GM19023 (cell line): ENCODE results near the gene TMEM271.

Experiments
- ATAC-seq: cut with Tn5 transposase; IDR thresholded peaks from one replicate; pipeline ENCODE4 v1.9.1; 2021; ENCODE audit warnings: mild to moderate bottlenecking, moderate library complexity; ENCODE audit not compliant: unreplicated experiment

Gene TMEM271, protein sequence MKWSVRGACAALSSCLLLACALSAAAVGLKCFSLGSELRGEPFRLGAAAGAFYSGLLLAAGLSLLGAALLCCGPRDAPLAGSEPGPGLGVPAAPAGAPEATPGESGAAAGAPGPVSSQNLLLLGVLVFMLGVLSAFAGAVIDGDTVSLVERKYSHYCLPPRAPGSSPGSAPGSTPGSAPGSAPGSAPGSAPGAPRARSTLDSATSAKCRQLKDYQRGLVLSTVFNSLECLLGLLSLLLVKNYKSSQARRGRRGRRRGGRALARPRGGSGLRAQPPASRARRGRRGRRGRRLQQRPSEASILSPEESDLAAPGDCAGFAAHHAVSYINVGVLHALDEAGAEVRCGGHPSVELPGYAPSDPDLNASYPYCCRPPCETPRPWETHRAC

GRCh38 chr4:576245-576821 lies at the start of gene TMEM271:
TSS of gene TMEM271 (minus strand) at chr4:576295. CDS start at chr4:576062, 233 bp downstream.
- no peak for ATAC-seq

DNA sequence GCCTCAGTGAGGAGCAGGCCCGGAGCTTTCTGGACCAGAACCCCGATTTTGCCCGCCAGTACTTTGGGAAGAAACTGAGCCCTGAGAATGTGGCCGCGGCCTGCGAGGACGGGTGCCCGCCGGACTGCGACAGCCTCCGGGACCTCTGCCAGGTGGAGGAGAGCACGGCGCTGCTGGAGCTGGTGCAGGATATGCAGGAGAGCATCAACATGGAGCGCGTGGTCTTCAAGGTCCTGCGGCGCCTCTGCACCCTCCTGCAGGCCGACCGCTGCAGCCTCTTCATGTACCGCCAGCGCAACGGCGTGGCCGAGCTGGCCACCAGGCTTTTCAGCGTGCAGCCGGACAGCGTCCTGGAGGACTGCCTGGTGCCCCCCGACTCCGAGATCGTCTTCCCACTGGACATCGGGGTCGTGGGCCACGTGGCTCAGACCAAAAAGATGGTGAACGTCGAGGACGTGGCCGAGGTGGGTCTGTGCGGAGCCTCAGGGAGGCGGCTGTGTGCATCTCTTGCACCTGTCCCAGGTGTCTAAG lies 49.6 kb upstream of the TMEM271 start:
- ATAC-seq, result no peak

DNA sequence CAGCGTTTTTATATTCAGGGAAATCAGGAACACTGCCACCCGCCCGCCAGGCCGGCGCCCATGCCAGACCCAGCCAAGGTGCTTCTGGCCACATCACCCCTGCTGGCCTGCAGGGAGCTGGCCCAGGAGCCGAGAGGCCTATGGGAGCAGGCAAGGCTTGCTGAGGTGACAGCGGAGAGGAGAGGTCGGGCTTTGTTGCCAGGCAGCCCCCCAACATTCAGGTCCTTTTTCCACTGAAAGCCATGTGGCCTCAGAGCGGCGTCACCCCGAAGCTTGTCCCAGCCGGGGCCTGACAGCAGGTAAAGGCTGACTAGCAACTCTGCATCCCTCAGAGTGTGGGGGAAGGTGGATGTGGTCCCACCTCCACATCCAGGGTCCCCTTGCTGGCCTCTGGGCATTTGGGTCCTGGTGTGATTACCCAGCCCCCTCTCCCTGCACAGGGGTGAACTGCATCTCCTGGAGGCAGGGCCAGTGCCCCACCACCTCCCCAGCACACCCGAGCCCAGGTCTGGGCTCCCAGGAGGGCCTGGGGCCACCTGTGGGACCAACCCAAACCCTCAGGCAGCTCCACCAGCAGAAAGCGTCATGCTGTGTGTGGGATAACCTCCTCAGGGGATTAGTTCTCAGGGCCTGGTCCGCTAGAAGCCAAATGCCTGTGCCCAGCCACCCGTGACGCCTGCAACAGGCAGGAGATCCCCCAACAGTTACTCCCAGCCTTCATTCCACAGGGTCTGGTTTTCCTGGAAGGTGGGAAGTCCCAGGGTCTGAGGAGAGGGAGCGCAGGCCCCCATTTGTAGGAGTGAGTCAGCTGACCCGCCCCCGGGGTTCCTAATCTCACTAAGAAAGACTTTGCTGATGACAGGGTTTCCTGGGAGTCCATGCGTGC lies 48.9 kb upstream of the TMEM271 start, which contains the start of gene PDE6B:
PDE6B (plus strand) TSS at position 869 of the 886 bp plus-strand sequence. CDS start 54 bp downstream, outside the sequence.
- no peak for ATAC-seq

- ATAC-seq, result no peak
These were observed 47.9 kb upstream of the TMEM271 start for GRCh38 chr4:623914-624566.

DNA sequence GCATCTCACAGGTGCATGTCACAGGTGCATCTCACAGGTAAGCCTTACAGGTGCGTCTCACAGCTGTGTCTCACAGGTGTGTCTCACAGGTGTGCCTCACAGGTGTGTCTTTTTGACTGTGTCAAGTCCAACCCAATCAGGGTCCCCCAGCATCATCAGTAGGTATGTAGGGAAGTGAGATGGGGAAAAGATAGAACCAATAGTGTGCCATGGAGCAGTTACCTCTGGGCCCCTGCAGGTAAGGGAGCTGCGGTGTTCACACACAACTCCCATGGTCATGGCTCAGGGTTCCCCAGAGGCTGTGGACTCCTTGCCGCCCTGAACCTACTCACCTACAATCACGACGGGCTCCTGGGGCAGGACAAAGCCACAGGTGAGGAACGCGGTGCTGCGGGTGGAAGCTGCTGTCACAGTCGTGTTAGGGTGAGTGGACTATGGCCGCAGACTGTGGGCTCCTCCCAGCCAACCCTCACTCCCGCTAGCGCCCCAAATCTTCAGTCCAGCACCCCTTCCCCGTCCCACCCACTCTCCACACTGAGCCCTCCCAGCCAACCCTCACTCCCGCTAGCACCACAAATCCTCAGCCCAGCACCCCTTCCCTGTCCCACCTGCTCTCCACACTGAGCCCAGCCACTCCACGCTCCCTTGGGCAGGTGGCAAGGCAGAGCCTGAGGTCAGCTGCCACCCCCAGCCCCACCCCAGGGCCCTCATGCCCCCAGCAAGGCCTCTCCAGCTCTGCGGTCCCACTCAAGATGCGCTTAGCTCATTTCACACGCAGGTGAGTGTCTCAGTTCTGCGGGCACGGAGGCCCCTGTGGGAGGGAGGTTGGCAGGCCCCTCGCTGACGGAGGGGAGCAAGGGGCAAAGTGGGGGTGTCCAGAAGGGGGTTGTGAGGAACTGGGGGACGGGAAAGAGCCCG lies 47.2 kb upstream of the TMEM271 start:
- ATAC-seq, result no peak

DNA sequence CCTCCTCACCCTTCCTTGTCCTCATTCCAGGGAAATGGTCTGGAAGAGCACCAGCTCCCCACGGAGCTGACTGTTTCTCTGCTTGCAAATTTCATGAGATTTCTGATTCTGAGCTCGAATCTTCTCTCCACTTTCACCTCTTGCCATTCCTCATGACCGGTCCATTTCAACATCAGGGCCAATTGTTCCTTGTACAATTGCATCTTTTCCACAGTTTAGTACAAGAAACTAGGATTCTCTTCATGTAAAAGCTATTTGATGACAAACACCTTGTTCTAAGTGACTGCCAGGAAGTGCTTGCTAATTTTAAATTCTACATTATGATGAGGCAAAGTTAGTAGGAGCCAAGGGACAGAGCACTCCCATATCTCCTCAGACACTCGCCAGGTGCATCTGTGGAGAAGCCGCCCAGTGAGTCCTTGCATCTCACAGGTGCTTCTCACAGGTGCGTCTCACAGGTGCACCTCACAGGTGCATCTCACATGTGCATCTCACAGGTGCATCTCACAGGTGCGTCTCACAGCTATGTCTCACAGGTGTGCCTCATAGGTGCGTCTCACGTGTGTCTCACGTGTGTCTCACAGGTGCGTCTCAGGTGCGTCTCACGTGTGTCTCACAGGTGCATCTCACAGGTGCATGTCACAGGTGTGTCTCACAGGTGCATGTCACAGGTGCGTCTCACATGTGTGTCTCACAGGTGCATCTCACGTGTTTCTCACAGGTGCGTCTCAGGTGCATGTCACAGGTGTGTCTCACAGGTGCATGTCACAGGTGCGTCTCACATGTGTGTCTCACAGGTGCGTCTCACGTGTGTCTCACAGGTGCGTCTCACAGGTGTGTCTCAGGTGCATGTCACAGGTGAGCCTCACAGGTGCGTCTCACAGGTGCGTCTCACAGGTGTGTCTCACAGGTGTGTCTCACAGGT lies 46.2 kb upstream of the TMEM271 start:
- no peak for ATAC-seq

GRCh38 chr4:621296-622070 lies 45.4 kb upstream of the TMEM271 start:
- no peak for ATAC-seq

- no peak for ATAC-seq
These were observed 44.8 kb upstream of the TMEM271 start for GRCh38 chr4:620851-621261.

GRCh38 chr4:620201-620600 lies 44.1 kb upstream of the TMEM271 start:
- ATAC-seq, result no peak

DNA sequence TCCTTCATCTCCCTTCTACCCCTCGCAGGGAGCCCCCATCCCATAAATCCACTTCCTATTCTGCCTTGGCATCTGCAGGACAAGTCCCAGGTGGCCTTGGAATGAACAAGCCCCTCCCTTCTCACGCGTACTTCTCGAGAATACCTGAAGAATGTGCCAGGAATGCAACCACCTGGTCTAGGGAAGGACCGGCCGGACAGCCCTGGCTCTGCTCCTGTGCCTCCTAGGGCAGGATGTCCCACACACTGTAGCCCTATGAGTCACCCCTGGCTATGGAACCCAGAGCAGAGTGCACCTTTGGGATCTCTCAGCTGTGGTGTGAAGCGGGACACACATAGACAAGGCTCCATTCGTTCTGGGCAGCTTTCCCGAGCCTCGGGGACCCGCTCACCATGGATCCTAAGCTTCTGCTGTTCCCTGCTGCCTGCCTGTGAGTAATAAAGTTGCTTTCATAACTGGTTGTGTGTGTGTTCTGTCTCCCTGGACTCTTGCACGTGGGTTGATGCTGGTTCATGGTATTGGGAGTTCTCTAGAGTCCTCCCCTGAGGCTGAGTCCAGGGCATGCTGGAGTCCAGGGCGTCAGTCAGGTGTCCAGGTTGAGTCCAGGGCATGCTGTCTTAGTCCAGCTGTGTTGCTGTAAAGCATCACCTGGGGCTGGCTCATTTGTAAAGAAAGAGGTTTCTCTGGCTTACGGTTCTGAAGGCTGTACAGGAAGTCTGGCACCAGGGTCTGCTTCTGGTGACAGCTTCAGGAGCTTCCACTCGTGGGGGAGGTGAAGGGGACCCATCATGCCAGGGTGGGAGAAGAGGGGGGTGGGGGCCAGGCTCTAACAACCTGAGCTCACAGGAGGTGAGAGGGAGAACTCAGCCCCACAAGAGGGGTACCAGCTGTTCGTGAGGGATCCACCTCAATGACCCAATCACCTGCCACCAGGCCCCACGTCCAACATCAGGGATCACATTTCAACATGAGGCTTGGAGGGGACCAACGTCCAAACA lies 41.8 kb upstream of the TMEM271 start:
- no peak for ATAC-seq

DNA sequence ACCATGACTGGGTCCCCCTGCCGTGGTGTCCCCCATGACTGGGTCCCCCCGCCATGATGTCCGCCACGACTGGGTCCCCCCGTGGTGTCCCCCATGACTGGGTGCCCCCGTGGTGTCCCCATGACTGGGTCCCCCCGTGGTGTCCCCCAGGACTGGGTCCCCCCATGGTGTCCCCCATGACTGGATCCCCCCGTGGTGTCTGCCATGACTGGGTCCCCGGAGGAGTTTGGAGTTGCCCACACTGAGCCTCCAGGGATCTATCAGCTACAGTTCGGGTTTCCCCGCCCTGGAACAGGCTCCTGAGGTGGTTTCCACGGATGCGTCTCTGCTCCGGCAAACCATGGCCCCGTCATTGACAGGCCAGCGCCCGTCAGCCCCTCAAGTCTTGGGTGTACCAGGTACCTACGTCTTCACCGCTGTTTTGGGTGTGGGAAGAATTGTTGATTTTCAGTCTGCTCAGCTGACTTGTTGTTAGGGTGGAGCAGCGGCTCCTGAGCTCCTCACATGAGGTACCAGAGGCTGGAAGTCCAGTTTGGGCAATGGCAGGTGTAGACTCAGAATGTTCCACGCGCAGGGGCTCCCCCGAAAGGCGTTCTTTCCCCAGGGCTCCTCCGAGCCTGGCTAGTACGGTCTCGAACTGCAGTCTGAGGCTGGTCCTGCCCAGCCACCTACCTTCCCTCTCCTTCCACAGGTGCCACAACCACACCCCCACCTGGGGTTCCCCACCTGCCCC lies 41.0 kb upstream of the TMEM271 start:
- ATAC-seq, result no peak

DNA sequence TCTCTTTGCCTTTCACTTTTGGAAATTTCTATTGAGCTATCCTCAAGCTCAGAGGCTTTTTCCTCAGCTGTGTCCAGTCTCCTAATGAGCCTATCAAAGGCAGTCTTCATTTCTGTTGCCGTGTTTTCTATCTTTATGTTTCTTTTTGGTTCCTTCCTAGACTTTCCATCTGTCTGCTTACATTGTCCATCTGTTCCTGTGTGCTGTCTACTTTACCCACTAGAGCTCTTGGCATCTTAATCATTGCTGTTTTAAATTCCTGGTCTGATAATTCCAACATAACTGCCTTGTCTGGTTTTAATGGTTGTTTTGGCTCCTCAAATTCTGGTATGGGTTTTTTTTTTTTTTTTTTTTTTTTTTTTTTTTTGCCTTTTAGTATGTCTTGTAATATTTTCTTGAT lies 40.0 kb upstream of the TMEM271 start:
- ATAC-seq, result no peak

GRCh38 chr4:613126-613525 lies 37.0 kb upstream of the TMEM271 start:
- no peak for ATAC-seq

- no peak for ATAC-seq
These were observed 36.6 kb upstream of the TMEM271 start for GRCh38 chr4:612749-613125.

DNA sequence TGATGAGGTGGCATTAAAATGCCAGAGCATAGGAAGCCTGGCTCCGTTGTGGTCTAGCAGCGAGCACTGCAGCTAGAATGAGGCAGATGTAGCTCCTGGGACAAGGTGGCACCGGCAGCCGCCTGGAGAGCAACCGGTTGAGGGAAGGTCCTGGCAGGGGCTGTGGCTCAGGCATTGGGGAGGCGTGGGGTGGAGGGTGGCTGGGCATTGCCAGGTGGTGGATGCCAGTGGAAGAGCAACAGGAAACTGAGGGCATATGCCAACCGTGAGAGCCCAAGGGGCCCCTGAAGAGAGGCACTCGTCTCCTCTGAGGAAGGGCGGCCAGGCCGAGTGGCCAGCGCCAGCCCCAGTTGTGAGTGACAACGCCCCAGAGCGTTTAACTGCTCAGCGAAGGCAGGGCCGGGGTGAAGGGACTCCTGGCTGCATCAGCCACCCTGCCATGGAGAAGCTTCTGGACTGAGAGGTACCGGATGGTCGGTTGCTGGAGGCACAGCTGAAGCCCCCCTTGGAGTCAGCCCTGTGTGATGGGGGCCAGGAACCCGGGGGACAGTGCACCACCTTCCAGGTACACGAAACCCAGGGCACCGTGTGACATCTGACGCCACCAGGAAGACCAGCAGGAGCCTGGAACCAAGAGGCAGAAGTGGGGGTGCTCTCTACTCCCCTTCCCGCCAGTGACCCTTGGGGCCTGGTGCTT lies 36.1 kb upstream of the TMEM271 start:
- ATAC-seq, result no peak
